ENCODE measurements around the gene NPLOC4.
"Not testable (repeated sequence)": the region's sequence is repeated elsewhere in the genome, so short reads cannot be mapped to it uniquely, and the experiment has no call there.

Gene NPLOC4

GRCh38 chr17:81638683-81639082 is 1.8 kb upstream of the NPLOC4 start:
- no peak overlapping the region for H3K4me3 ChIP-seq (ENCODE audit: low read length)
- DNase-seq (ENCODE audit: low read depth) = no peak
- TF ChIP-seq, protein P1, sequence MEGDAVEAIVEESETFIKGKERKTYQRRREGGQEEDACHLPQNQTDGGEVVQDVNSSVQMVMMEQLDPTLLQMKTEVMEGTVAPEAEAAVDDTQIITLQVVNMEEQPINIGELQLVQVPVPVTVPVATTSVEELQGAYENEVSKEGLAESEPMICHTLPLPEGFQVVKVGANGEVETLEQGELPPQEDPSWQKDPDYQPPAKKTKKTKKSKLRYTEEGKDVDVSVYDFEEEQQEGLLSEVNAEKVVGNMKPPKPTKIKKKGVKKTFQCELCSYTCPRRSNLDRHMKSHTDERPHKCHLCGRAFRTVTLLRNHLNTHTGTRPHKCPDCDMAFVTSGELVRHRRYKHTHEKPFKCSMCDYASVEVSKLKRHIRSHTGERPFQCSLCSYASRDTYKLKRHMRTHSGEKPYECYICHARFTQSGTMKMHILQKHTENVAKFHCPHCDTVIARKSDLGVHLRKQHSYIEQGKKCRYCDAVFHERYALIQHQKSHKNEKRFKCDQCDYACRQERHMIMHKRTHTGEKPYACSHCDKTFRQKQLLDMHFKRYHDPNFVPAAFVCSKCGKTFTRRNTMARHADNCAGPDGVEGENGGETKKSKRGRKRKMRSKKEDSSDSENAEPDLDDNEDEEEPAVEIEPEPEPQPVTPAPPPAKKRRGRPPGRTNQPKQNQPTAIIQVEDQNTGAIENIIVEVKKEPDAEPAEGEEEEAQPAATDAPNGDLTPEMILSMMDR (IDR thresholded peaks at IDR 0.05; ENCODE audit: insufficient read depth, low read depth, low read length, missing control alignments) = no peak

DNA sequence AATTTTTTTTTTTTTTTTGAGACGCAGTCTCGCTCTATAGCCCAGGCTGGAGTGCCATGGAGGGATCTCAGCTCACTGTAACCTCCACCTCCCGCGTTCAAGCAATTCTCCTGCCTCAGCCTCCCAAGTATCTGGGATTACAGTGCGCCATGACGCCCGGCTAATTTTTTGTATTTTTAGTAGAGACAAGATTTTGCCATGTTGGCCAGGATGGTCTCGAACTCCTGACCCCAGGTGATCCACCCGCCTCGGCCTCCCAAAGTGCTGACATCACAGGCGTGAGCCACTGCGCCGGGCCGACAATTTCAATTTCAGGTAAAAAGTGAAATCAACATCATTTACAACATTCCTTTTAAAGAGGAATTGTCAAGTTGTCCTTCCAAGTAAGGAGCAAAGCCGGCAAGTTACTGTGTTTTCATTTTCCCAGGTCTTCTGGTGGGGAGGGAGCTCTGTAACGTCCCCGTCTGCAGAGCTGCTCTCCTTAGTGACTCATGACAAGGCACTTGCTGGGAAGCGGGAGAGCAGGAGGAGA is 873 bp downstream of the NPLOC4 start:
- peak overlapping the region; percentile 96 for H3K4me3 ChIP-seq (ENCODE audit: low read length)

DNA sequence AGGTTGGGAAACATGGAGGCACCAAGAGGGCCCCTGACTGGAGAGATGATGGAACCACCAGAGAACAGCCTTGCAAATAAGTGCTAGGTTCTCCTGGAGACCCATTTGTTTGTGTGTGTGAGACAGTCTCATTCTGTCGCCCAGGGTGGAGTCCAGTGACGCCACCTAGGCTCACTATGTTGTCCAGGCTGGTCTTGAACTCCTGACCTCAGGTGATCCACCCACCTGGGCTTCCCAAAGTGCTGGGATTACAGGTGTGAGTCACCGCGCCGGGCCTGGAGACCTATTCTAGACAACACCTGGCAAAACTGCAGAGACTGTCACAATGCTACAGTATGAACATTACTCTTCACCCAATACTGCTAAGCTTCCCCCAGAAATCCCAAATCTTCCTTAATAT is 1.5 kb downstream of the NPLOC4 start:
- TF ChIP-seq, protein P1 (IDR thresholded peaks at IDR 0.05; ENCODE audit: insufficient read depth, low read depth, low read length, missing control alignments) = no peak
- H3K4me3 ChIP-seq (ENCODE audit: low read length) = peak overlapping the region; percentile 96

More for the DNA sequence above, 873 bp downstream of the NPLOC4 start:
- peak; percentile 68 for DNase-seq (ENCODE audit: low read depth)
- TF ChIP-seq, protein P1 (IDR thresholded peaks at IDR 0.05; ENCODE audit: insufficient read depth, low read depth, low read length, missing control alignments) = no peak

DNA sequence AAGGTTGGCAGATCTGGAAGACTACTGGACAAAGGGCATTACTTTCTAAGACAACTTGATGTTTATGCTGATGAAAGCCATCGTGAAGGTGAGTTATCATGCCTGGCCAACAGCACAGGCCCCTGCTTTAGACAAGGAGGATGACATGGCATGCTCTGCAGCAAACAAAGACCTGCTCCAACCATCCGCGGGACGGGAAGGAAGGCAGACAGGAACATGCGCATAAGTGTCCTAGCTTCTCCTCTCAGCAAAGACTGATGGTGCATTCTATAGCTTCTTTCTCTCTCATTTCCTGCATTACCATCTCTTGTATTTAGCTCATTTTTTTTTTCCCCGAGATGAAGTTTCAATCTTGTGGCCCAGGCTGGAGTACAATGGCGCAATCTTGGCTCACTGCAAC is 5.4 kb downstream of the NPLOC4 start:
- DNase-seq (ENCODE audit: low read depth) = no peak
- no peak overlapping the region for H3K4me3 ChIP-seq (ENCODE audit: low read length)

More for the DNA sequence above, 1.5 kb downstream of the NPLOC4 start:
- peak; percentile 42 for DNase-seq (ENCODE audit: low read depth)

GRCh38 chr17:81630274-81630673 is 6.6 kb downstream of the NPLOC4 start:
- H3K4me3 ChIP-seq (ENCODE audit: low read length) = no peak overlapping the region
- TF ChIP-seq, protein P1 (IDR thresholded peaks at IDR 0.05; ENCODE audit: insufficient read depth, low read depth, low read length, missing control alignments) = no peak
- no peak for DNase-seq (ENCODE audit: low read depth)

More for the DNA sequence above, 5.4 kb downstream of the NPLOC4 start:
- TF ChIP-seq, protein P1 (IDR thresholded peaks at IDR 0.05; ENCODE audit: insufficient read depth, low read depth, low read length, missing control alignments) = no peak

DNA sequence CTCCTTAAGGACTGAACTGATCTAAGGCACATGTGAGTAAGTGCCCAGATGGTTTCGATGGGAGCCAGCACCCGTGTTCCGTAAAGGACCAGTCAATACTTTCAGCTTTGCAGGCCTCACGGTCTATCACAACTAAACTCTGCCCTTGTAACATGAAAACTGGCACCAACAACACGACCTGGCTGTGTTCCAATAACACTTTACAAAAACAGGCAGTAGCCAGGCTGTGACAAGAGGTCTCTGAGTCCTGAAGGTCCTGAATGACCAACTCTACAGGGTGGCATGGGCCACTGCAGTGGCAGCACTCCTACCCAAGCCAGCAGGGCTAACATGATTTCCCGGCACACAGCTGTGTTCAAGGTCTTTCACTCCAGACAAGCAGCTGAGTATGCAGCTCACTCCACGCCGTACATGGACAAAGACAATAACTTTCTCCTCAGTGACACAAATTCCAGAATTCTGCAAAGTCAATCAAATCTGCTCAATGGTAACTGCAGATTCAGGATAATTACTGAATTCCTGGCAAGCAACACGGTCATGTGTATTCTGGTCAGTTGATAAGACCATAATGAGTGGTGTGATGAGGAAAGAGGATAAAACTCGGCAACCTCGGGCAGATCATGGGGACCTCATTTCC is 15.3 kb downstream of the NPLOC4 start:
- H3K4me3 ChIP-seq (ENCODE audit: low read length) = no peak overlapping the region
- DNase-seq (ENCODE audit: low read depth) = no peak
- TF ChIP-seq, protein P1 (IDR thresholded peaks at IDR 0.05; ENCODE audit: insufficient read depth, low read depth, low read length, missing control alignments) = no peak

- H3K4me3 ChIP-seq (ENCODE audit: low read length); DNase-seq (ENCODE audit: low read depth): not testable (repeated sequence)
Measured at GRCh38 chr17:81618307-81618706, 18.6 kb downstream of the NPLOC4 start.

Data from epithelial cell of esophagus (primary cell).